MV-4-11 (cell line): ENCODE data around the gene UGT2B28.
"Not testable (repeated sequence)": the region's sequence is repeated elsewhere in the genome, so short reads cannot be mapped to it uniquely, and the experiment has no call there.

Experiments
- DNase-seq: peaks from one replicate; lab custom pipeline; 2025; lab: John Stamatoyannopoulos, UW

UGT2B28 gene

GRCh38 chr4:69343558-69344420, 63.5 kb downstream of the UGT2B28 start:
- DNase-seq = not testable (repeated sequence)
